Activated CD8-positive, alpha-beta memory T cell treated with anti-CD3 and anti-CD28 coated beads for 36 hours (primary cell): Measurements from ENCODE around the gene CSNK1D. TPM values are rescaled to one million over a fixed set of nuclear protein-coding genes. Genes with fewer than 3 reads are reported as not detected.

Source experiments
- CTCF ChIA-PET: fragments of 350-600 bp; sonication (Branson Sonifier 250); formaldehyde crosslinking; loops from one replicate; lab custom pipeline; 2021; ENCODE audit warnings: antibody characterized with exemption; lab: Charles Lee
- POLR2A ChIA-PET: fragments of 350-600 bp; sonication (Branson Sonifier 250); formaldehyde crosslinking; loops from one replicate; lab custom pipeline; 2021; ENCODE audit warnings: antibody characterized with exemption; lab: Charles Lee
- total RNA-seq, 2 experiments: library from RNA; stranded (reverse); gene quantifications; one replicate each; pipeline ENCODE4 v1.2.3, GENCODE V29; 2021

The CSNK1D gene
- total RNA-seq, 2 experiments from 2014 or later: 128 to 129 TPM

DNA sequence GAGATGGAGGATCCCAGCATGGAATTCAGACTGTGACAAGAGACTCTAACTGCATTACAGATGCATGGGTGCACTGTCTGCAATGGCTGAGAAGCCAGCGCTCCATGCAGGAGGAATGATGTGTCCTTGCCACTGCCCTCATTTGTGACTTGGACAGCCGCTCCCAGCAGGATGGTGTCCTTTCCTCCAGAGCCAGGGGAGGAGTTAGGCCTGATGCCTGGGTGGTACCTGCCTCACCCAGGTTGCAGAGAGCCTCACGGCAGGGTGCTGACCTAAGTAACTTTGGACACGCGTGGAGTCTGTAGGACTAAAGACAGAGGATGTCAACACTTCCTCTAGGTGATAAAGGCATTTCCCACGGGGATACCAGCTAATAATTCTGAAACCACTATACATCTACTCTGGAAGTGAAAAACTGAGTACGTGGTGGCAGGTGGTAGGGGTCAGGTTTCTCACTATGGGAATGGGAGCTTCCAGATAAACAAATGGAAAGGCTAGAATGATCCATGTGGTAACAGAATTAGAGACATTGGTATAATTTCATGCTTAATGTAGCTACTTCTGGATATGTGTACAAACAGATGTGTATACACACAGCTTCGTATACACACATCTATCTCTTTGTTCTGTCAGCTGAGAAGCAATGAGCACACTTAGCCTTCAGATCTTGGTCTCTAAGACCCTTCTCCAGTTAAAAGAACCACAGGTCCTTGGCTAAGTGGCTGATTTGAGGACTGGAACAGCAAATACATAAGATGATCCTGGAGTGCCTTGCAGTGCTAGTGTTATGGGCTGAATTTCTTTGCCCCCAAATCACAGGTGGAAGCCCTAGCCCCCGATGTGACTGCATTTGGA, 13.7 kb upstream of the CSNK1D start:
- POLR2A ChIA-PET: no interaction called here

DNA sequence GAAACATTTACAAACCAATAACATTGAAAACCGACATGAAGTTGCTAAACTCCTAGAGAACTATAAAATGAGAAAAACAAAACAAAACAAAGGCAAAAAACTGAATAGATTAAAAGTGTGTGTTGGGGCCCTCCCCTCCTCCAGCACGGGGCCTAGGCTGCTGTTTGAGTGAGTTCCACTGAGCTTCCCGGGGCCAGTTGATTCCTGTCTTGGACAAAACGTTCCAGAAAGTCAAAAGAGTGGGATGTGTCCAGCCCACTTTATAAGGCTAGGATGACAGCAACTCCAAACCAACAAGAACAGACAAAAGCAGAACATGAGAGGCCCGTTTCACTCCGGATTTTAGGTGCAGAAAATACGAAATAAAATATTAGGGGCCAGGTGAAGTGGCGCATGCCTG, 11.6 kb upstream of the CSNK1D start:
- ChIA-PET CTCF (interaction anchor here (1.0 to 1.1 kb wide), 3 partner anchors 12 to 129 kb away, joined by 3 read pairs; no protein-coding TSS in a partner anchor), POLR2A (no interaction called here)

More for the DNA sequence above, 13.7 kb upstream of the CSNK1D start:
- CTCF ChIA-PET: interaction anchor here (0.5 kb wide), 1 partner anchor 23 kb away, joined by 3 read pairs; no protein-coding TSS in a partner anchor

DNA sequence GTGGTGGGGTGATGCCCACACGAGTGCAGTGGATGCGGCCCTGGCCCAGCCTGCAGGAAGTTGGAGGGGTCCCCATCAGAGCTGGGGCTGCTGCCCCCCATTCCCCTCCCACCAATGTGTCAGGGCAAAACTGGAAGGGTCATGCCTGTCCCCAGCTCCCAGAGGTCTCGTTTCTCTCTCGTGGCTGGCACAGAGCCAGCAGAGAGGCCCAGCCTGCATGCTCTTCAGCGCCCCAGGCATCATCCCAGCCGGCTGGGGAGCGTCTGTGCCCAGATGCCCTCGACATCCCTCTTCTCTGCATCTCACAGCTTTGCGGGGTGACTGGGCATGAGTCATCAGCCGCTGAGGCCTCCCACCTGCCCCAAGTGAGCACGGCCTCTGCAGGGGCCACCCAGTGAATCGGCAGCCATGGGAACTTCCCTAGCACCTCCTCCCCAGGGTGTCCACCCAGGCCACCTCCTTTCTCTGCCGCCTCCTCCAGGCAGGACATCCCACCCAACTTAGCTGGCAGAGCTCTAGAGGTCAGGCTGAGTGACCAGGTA, 9.8 kb upstream of the CSNK1D start:
- POLR2A ChIA-PET: interaction anchor here (0.5 to 1.8 kb wide), 2 partner anchors 14 to 60 kb away, joined by 5 to 9 read pairs; no protein-coding TSS in a partner anchor
- CTCF ChIA-PET: interaction anchor here (1.0 to 2.7 kb wide), 9 partner anchors 8 to 47 kb away, joined by 3 to 13 read pairs (median 5); no protein-coding TSS in a partner anchor

DNA sequence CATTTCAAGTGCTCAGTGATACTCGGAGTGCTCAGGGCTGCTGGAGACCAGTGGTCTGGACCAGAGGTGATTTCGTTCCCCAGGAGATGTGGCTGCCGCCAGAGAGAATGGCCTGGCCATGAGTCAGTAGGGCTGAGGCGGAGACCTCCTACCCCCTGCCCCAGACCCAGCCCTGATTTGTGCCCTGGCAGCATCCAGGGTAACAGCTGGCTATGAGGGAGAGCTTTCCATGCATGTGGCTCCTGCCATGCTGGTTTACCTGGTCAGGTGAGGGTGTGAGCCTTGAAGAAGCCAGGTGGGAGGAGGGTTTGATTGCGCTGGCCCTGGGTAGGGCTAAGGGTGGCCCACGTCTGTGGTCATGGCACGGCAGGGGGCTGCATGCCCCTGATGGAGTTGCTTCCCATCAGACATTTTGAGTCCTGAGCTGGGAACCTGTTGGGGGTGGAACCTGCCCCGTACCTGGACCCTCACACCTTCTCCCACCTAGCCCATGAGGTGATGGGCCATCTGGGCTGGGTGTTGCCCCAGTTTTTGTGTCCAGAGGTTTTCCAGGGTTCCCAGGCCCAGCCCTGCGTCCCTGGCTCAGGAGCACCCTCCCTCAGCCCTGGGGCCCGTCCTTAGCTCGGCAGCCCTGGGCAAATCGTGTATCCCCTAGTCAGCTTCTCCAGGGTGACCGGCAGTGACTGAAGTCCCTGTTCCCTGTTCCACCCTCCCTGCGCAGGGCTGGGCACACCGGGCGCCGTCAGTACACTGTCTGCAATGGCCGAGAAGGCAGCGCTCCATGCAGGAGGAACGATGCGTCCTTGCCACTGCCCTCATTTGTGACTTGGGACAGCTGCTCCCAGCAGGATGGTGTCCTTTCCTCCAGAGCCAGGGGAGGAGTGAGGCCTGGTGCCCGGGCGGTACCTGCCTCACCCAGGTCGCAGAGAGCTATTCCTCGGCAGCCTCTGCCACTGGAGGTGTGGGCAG, 9.0 kb upstream of the CSNK1D start:
- ChIA-PET CTCF (interaction anchor here (1.3 to 2.7 kb wide), 6 partner anchors 9 to 46 kb away, joined by 3 to 13 read pairs (median 6); partner anchors contain the start of gene CSNK1D), POLR2A (interaction anchor here (0.8 to 1.8 kb wide), 3 partner anchors 9 to 35 kb away, joined by 3 to 9 read pairs (median 6); partner anchors contain the start of gene CD7)

DNA sequence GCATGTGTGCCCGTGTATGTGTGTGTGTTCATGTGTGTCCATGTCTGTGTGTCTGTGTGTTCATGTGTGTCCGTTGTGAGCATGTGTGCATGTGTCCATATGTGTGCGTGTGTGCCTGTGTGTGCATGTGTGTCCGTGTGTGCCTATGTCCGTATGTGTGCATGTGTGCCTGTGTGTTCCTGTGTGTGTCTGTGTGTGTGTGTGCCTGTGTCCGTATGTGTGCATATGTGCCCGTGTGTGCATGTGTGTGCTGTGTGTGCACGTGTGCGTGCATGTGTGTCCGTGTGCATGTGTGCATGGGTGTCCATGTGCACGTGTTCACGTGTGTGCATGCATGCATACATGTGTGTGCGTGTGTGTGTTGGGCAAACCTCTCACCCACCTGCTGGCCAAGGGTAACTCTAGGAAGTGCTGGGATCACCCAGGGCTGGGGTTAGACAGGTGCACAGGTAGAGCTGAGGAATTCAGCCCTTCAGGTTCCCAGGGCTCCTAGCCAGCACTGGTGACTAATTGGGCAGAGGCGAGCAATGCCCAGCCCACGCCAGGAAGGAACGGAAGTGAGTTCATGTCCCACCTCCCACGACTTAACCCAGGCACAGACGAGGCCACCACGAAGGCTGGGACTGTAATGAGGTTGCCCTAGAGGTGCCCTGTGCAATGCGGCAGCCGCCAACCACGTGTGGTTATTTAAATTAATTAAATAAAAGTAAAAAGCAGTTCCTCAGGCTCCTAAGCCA, 8.2 kb upstream of the CSNK1D start:
- ChIA-PET POLR2A (interaction anchor here (0.8 to 1.3 kb wide), 3 partner anchors 10 to 36 kb away, joined by 3 to 6 read pairs (median 6); partner anchors contain the start of gene CD7), CTCF (interaction anchor here (1.4 to 2.7 kb wide), 4 partner anchors 9 to 45 kb away, joined by 5 to 13 read pairs (median 8); partner anchors contain the start of gene CSNK1D)

DNA sequence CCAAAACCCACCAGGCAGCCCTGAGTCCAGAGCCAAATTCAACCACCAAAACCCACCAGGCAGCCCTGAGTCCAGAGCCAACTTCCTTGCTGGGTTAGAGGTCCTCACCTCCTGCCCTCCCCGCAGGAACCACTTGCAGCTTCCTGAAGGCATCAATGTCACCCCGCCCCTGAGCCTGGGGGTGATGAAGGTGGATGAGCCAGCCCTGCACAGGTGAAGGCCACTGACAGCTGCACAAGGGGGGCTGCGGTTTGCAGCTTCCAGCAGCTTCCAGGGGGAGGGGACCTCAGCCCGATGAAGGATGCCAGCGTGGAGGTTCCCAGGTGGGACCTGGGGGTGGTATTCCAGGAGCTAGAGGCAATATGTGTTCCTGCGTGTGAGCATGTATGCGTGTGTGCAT, 7.6 kb upstream of the CSNK1D start:
- POLR2A ChIA-PET: interaction anchor here (0.7 to 1.3 kb wide), 3 partner anchors 11 to 17 kb away, joined by 3 to 6 read pairs (median 3); no protein-coding TSS in a partner anchor
- CTCF ChIA-PET: interaction anchor here (0.9 to 2.2 kb wide), 2 partner anchors 8 to 15 kb away, joined by 3 to 6 read pairs; partner anchors contain the start of gene CSNK1D

DNA sequence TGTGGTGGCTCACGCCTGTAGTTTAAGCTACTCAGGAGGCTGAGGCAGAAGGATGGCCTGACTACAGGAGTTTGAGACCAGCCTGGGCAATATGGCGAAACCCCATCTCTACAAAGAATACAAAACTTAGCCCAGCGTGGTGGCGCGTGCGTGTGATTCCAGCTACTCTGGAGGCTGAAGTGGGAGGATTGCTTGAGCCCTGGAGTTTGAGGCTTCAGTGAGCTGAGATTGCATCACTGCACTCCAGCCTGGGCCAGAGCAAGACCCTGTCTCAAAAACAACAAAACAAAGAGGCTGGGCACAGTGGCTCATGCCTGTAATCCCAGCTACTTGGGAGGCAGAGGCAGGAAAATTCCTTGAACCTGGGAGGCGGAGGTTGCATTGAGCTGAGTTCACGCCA, 7.0 kb upstream of the CSNK1D start:
- ChIA-PET POLR2A (interaction anchor here (0.7 to 1.3 kb wide), 3 partner anchors 12 to 17 kb away, joined by 3 to 6 read pairs (median 3); no protein-coding TSS in a partner anchor), CTCF (interaction anchor here (0.9 to 2.2 kb wide), 3 partner anchors 7 to 18 kb away, joined by 3 to 6 read pairs (median 3); partner anchors contain the start of gene CSNK1D)

DNA sequence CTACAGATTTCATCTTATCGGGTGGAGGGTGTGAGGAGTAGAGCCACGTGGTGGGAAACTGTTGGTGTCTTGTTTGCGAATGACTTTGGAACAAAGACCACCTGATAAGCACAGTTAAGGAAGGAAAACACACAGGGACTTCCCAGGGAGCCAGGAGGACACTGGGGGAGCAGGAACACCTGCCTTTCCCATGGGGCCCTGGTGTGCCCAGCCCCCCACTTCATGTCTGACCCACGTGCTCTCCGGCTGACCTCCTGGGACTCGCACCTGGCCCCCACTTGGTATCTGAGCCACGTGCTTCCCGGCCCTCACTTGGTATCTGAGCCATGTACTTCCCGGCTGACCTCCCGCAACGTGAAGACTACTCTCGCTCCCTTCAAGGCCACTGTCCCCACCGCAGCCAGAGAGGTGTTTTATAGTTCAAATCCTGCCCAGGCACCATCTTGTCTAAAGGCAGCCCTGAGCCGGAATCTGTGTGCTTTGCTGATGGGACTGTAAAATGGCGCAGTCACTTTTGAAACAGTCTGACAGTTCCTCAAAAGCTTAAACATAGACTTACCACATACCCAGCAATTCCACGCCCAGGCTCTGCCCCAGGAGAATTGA, 5.4 kb upstream of the CSNK1D start:
- POLR2A ChIA-PET: no interaction called here
- CTCF ChIA-PET: interaction anchor here (0.6 kb wide), 1 partner anchor 27 kb away, joined by 3 read pairs; no protein-coding TSS in a partner anchor

DNA sequence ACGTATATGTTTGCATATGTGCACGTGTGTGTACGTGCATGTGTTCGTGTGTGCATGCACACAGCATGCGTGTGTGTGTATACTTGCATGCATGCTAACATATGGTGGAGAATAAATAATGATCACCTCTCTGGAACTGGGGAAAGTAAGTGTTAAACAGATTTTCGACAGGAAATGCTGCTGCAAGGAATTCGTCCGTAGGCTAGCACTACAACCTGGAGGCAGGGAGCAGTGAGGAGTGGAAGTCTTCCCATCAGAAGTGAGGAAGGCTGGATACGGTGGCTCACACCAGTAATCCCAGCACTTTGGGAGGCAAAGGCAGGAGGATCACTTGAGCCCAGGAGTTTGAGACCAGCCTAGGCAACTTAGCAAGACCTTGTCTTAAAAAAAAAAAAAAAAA, 4.8 kb upstream of the CSNK1D start:
- ChIA-PET POLR2A (no interaction called here), CTCF (no interaction called here)

DNA sequence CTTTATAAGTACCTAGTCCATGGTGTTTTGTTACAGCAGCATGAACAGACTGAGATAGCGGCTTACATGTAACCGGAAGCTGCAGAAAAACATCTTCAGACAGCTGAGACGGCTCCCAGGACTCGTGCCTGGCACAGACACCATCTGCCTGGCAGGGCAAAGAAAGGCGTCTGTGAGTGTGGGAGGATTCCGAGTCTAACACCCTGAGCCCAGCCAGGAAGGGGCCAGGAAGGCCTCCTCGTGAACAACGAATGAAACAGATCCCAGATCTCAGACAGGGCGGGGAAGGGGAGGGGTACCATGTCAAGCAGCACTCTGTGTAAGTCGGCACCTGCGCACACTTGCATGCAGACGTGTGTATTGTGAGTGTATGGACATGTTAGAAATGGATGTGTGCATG, 4.4 kb upstream of the CSNK1D start:
- ChIA-PET POLR2A (no interaction called here), CTCF (no interaction called here)

DNA sequence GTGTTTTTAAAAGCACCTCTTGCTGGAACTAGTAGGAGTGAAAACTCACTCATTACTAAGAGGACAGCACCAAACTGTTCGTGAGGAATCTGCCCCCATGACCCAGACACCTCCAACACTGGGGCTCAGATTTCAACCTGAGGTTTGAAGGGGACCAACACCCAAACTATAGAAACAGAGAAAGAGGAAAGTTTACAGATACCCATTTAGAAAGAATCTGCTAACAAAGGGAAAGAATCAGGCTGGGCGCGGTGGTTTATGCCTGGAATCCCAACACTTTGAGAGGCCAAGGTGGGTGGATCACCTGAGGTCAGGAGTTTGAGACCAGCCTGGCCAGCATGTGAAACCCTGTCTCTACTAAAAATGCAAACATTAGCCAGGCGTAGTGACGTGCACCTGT, 3.4 kb upstream of the CSNK1D start:
- POLR2A ChIA-PET: no interaction called here
- CTCF ChIA-PET: interaction anchor here (1.3 kb wide), 1 partner anchor 26 kb away, joined by 4 read pairs; no protein-coding TSS in a partner anchor

DNA sequence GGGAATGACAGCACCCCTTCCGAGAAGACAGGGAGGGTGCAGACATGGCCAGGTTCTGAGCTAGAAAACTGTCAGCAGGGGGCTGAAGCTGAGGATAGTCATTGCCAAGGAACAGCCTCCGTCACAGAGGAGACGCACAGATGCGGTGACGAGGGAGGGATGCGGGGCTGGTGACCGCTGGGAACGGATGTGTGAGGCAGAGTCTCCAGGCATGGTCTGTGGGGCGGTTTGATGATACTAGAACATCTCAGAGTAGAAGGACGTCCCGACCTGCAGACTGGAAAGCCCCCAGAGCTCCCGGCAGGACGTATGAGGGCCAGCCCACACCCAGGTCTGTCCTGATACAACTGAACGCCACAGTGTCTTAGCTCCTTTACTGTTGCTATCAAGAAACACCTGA, 1.8 kb upstream of the CSNK1D start:
- POLR2A ChIA-PET: interaction anchor here (1.0 kb wide), 1 partner anchor 28 kb away, joined by 3 read pairs; no protein-coding TSS in a partner anchor
- CTCF ChIA-PET: interaction anchor here (1.1 to 1.6 kb wide), 2 partner anchors 9 to 30 kb away, joined by 3 to 5 read pairs; no protein-coding TSS in a partner anchor

DNA sequence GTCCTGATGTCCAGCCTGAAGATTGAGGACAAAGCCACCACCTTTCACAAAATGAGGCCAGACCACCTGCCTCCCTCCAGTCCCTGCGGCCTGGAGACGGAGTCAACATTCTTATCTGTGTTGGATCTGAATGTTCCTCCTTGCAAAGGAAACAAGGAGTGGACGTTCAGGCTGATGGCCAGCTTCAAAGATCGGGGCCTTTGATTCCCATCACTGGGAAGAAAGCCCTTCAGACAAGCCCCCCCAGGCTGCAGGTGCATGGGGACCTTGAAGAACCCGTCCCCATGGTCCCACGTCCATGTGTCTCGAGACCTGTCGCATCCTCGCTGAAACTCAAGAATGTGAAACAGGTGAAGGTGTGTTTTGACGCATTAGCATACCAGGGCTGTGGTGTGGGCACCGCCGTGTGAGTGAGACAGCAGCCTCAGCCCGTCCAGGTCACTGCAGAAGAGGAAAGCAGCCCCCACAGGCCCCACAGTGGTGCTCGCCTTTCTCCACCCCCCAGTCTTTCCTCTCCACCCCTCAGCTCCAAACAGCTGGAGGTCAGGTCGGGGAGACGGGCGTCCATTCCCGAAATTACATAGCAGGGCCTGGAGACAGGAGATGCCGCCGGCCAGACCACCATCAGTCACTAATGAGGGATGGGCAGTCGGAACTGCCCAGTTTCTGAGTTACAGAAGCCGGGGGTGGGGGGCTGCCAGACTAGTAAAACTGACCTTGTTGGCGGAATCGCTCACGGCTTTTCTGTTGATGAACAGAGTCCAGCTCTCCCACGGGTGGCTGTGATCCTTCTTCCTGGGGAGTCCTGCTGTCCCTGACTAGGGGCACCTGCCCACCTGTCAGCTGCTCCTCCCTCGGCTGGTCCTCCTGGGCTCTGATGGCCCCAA, 877 bp upstream of the CSNK1D start:
- ChIA-PET POLR2A (interaction anchor here (1.0 kb wide), 1 partner anchor 27 kb away, joined by 3 read pairs; no protein-coding TSS in a partner anchor), CTCF (interaction anchor here (0.9 to 1.6 kb wide), 5 partner anchors 10 to 76 kb away, joined by 3 to 5 read pairs (median 3); no protein-coding TSS in a partner anchor)

DNA sequence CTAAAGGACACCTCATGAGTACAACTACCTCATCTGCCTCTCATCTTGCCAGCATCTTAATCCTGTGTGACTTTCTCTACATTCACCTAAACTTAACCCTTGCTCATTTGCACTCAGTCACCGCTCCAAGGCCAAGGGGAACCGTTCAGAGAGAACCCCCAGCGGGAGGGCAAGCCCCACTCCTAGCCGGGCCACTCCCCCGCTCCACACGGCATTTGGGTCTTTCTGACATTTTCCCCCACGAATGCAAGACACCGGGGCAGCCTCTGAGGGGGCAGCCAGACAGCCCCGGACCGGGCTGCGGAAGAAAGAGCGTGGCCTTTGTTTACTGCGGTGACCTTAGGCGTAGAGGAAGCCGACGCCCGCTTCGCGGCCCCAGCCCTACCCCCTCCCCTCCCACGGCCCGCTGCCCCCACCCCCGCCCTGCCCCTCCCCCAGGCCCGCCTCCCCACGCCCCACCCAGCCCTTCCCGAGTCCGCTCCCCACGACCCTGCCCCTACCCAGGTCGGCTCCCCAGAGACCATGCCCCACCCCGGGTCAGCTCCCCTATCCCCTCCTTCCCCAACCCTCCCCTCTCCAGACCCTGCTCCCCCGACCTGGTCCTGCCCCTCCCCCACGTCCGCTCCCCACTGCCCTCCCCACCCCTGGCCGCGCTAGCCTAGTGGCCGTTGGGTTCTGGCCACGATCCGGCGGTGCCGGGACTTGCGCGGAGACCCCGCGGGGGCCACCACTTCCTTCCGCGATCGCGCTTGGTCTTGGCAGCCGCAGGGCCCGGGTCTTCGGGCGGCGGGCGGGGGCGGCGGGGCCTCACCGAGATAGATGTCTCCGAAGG, 789 bp downstream of the CSNK1D start:
- POLR2A ChIA-PET: interaction anchor here (0.6 to 1.1 kb wide), 3 partner anchors 25 to 44 kb away, joined by 3 to 4 read pairs (median 3); partner anchors contain the start of gene SLC16A3
- CTCF ChIA-PET: interaction anchor here (1.2 to 1.6 kb wide), 3 partner anchors 9 to 78 kb away, joined by 3 to 6 read pairs (median 3); no protein-coding TSS in a partner anchor

DNA sequence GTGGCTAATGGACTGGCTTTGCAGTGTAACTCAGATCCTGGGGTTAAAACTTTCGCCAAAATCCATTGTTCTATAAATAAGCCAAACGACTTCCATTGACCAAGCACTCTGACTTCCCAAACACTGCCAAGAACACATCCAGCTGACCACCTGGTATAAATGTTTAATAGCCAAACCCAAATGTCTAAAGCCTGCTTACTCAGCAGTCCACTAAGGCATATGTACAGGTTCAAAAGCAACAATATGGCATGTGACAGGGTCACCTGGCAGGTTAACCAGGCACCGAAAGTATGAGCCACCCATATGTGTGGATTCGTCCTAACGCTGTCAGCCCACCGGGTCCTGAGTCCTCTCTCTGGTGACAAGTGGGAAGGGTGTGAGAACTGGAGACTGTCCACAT, 2.1 kb downstream of the CSNK1D start:
- ChIA-PET CTCF (no interaction called here), POLR2A (no interaction called here)
